ENCODE measurements around the gene PDE4B.

GRCh38 chr1:66281808-66282207 lies 489.1 kb downstream of the PDE4B start:
- TF ChIP-seq CTCF (conservative IDR thresholded peaks at IDR 0.05 in 1 of 2, IDR thresholded peaks at IDR 0.05 in 1 of 2; ENCODE audit: extremely low read depth in 1 of 2, insufficient read depth in 1 of 2, low read depth in 1 of 2, low read length in 2 of 2) (no peak), EZH2 (IDR thresholded peaks at IDR 0.05; ENCODE audit: borderline replicate concordance, low read length) (no peak)
